Vagina (tissue), 2 donors: ENCODE measurements around the gene MAPK1IP1L. TPM values are rescaled to one million over a fixed set of nuclear protein-coding genes. Genes with fewer than 3 reads are reported as not detected.
"Not testable (repeated sequence)": the region's sequence is repeated elsewhere in the genome, so short reads cannot be mapped to it uniquely, and the experiment has no call there.

Source experiments
- DNase-seq, 2 donors: peaks; one replicate each; pipeline ENCODE4 v3.0.0-alpha.2; 2017; ENCODE audit errors: extremely low spot score in 2 of 2
- H3K27ac ChIP-seq: fragments of 200-600 bp; sonication (generic); one replicate; pipeline ENCODE4 v1.5.1; 2019
- H3K27me3 ChIP-seq: fragments of 200-600 bp; sonication (generic); one replicate; pipeline ENCODE4 v1.5.1; 2019
- H3K36me3 ChIP-seq, 2 donors: fragments of 200-600 bp; sonication (generic); one replicate each; pipeline ENCODE4 v1.5.1; 2017 to 2019
- H3K4me1 ChIP-seq: fragments of 200-600 bp; sonication (generic); one replicate; pipeline ENCODE4 v1.5.1; 2019
- H3K4me3 ChIP-seq, 2 donors: fragments of 200-600 bp; sonication (generic); 1 replicate in 1 of 2; 2 replicates in 1 of 2; pipeline ENCODE4 v1.5.1; 2016 to 2019
- H3K9me3 ChIP-seq: fragments of 200-600 bp; sonication (generic); one replicate; pipeline ENCODE4 v1.5.1; 2019
- POLR2A ChIP-seq, 2 donors: fragments of 450-650 bp; IDR thresholded peaks; one replicate each; pipeline ENCODE4 v1.6.1; 2017; ENCODE audit warnings: antibody characterized with exemption in 2 of 2, mild to moderate bottlenecking in 2 of 2, moderate library complexity in 2 of 2
- POLR2AphosphoS5 ChIP-seq, 2 donors: sonication (generic); formaldehyde crosslinking; IDR thresholded peaks; one replicate each; pipeline ENCODE4 v1.9.0; 2017; ENCODE audit warnings: antibody characterized with exemption in 2 of 2, mild to moderate bottlenecking in 2 of 2, low read depth in 1 of 2; ENCODE audit not compliant: insufficient read depth in 1 of 2
- intact Hi-C: fragments of 100-400 bp; cut with DNase I; formaldehyde crosslinking; loops from one replicate; pipeline ENCODE4 v1.15.1; 2023
- total RNA-seq: library from RNA; depleted of rRNA; stranded (reverse); fragments of >200 nt; gene quantifications from one replicate; pipeline ENCODE4 v1.2.3, GENCODE V29; 2016
- TF ChIP-seq, protein P1 (sequence below), 3 experiments: fragments of 450-650 bp in 2 of 3; fragments of 200-600 bp in 1 of 3; sonication (generic) in 1 of 3; IDR thresholded peaks; one replicate each; pipeline ENCODE4 v1.5.1; 2017 to 2019; ENCODE audit warnings: antibody characterized with exemption in 3 of 3, mild to moderate bottlenecking in 2 of 3, moderate library complexity in 2 of 3

Gene MAPK1IP1L
- total RNA-seq, 1 donor from 2014 or later: 39.3 TPM

DNA sequence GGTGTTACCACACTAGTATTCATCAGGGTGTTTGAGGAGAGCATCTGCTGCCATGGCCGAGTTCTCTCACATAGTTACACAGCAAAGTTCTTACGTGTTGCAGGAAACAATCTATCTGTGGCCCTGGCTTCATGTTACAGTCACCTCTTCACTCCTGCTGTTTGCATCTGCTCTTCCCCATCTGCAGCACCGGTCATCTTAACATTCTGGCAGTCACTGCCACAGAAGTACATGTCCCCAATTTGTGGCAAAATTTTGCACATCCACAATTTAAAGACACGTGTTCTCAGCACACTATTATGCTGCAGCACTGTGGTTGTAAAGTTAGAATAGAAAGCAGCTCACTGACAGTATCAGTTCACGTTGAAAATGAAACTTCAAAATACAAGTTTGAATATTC, 23.2 kb downstream of the MAPK1IP1L start:
- no peaks in the 10 kb centered on the region for H3K9me3 ChIP-seq
- TF ChIP-seq, protein P1, sequence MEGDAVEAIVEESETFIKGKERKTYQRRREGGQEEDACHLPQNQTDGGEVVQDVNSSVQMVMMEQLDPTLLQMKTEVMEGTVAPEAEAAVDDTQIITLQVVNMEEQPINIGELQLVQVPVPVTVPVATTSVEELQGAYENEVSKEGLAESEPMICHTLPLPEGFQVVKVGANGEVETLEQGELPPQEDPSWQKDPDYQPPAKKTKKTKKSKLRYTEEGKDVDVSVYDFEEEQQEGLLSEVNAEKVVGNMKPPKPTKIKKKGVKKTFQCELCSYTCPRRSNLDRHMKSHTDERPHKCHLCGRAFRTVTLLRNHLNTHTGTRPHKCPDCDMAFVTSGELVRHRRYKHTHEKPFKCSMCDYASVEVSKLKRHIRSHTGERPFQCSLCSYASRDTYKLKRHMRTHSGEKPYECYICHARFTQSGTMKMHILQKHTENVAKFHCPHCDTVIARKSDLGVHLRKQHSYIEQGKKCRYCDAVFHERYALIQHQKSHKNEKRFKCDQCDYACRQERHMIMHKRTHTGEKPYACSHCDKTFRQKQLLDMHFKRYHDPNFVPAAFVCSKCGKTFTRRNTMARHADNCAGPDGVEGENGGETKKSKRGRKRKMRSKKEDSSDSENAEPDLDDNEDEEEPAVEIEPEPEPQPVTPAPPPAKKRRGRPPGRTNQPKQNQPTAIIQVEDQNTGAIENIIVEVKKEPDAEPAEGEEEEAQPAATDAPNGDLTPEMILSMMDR (IDR thresholded peaks at IDR 0.05): no peak
- TF ChIP-seq POLR2AphosphoS5 (IDR thresholded peaks at IDR 0.05; ENCODE audit: insufficient read depth in 1 of 2, low read depth in 1 of 2) (no peak), POLR2A (IDR thresholded peaks at IDR 0.05) (no peak)
- H3K27me3 ChIP-seq: no peaks in the 10 kb centered on the region
- H3K27ac ChIP-seq: no peak overlapping the region
- peaks cover 20% of the 10 kb centered on the region for H3K4me1 ChIP-seq
- H3K4me3 ChIP-seq: no peak overlapping the region
- no peaks in the 10 kb centered on the region for H3K36me3 ChIP-seq
- intact Hi-C loops: no loop called here
- no peak for DNase-seq

DNA sequence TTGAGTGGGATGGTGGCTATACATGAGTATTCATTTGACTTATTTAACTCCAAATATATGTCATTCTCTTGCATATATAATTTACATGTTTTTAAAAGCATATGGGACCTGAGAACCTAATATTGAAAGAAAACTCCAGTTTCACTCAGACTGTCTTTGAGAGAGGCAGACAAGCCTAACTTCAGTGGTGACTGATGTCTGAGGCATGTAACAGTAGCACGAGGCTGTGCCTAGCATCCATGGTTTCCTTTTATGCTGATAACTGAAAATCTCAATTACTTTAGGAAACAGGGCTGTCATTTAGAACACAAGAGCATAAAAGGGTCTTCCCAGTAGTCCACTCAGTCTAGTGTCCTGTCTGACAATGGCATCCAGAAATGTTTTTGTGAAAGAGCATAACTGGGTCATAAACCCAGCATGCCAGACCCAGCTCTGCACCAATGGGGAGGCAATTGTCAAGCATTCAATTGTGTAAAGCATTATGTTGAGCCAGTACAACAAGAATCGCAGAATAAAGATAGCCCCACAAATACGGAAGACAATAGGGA, 24.3 kb downstream of the MAPK1IP1L start:
- Histone ChIP-seq H3K4me3 (no peak overlapping the region), H3K27me3 (no peaks in the 10 kb centered on the region), H3K36me3 (no peaks in the 10 kb centered on the region), H3K27ac (no peak overlapping the region), H3K4me1 (peaks cover 20% of the 10 kb centered on the region), H3K9me3 (no peaks in the 10 kb centered on the region)
- TF ChIP-seq POLR2A (IDR thresholded peaks at IDR 0.05) (no peak), POLR2AphosphoS5 (IDR thresholded peaks at IDR 0.05; ENCODE audit: insufficient read depth in 1 of 2, low read depth in 1 of 2) (no peak)
- TF ChIP-seq, protein P1 (IDR thresholded peaks at IDR 0.05): no peak
- no peak for DNase-seq
- intact Hi-C loops: no loop called here

DNA sequence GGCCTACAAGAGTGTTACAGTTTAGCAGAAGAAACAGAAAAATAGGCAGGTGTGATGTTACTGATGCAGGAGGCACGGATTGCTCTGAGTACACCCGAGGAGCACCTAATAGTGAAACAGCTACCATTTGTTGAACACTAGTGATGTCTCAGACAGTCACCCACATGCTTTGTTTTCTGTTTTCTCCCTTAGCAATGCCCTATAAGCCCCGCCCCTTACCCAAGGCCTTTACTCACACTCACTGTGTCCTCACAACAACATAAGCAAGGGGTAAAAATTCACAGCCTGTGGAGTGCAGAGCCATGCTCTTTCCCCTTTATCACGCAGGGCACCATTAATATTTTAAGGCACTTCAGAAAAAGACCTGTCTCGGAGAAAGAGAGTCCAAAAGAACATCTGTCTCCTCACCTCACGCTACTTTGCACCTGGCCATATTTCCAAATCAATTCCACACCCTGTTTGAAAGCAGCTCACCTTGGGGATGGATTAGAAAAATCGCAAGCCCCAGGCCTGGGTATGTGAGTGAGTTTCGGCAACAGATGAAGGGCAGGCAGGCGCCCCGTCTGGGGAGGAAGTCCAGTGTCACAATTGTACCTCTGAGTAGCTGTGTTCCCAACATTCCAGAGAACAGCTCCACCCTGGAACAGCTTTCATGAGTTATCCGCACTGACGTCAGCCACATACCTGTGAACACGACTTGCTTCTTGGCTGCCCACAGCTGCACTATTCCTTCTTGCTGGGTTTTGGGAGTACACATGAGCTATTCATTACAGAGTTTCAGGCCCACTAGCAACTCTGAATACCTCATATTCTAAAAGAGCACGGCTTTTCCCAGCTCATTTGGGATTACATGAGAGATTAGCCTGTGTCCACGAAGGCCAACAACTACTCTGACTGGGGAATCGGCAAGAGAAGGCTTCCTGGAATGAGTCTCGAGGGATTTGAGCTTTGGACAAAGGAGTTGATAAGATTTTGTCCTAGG, 26.0 kb downstream of the MAPK1IP1L start:
- intact Hi-C loops: no loop called here
- no peaks in the 10 kb centered on the region for H3K27me3 ChIP-seq
- no peak for DNase-seq
- TF ChIP-seq, protein P1 (IDR thresholded peaks at IDR 0.05): no peak
- no peak for TF ChIP-seq POLR2AphosphoS5 (IDR thresholded peaks at IDR 0.05; ENCODE audit: insufficient read depth in 1 of 2, low read depth in 1 of 2)
- no peak for TF ChIP-seq POLR2A (IDR thresholded peaks at IDR 0.05)
- H3K4me3 ChIP-seq: no peak overlapping the region
- H3K9me3 ChIP-seq: no peaks in the 10 kb centered on the region
- peak overlapping the region; percentile 62 for H3K27ac ChIP-seq
- no peaks in the 10 kb centered on the region for H3K36me3 ChIP-seq
- peaks cover 16% of the 10 kb centered on the region for H3K4me1 ChIP-seq

DNA sequence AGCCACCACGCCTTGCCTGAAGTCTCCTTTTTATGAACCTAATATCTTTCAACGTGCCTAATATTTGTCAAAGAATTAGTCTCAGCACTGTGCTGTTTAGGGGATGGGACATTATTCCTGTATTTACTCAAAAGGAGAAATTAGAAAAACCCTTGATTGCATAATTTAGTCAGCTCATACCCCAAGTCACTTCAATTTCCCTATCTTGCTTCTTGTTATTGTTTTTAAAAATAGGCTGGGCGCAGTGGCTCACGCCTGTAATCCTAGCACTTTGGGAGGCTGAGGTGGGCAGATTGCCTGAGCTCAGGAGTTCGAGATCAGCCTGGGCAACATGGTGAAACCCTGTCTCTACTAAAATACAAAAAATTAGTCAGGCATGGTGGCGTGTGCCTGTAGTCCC, 28.5 kb downstream of the MAPK1IP1L start:
- intact Hi-C loops, H3K4me1 ChIP-seq, H3K27ac ChIP-seq, H3K27me3 ChIP-seq, DNase-seq, H3K36me3 ChIP-seq, H3K4me3 ChIP-seq, H3K9me3 ChIP-seq: not testable (repeated sequence)

DNA sequence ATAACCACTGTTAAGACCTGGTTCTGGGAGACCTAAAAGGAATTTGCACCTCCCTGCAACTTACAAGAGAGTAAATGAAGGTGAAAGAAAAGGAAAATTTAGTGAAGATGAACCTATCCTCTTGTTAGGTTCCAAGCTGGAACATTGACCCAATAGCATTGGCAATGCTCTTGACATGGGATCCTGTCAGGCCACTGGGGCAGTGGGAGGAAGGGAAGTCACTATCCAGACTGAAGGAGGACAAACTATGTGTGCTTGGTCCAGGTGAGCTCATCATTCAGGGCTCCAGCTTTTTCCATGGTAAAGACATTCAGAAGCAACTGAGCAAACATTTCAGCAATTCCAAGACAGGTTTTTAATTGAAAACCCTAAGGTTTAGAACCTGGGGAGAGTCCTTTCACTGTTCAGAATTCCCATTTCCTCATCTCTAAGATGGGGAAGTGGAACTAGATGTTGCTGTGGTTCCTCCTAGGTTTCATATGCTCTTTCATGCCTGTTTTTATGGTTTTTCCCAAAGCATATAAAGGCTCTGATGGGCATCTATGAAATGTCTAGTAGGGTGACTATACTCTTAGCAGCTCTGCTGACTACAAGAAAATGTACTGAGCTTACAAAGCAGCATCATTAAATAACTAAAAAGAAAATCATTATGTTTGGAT, 33.1 kb downstream of the MAPK1IP1L start:
- Histone ChIP-seq H3K27me3 (no peaks in the 10 kb centered on the region), H3K4me3 (no peak overlapping the region), H3K27ac (no peak overlapping the region), H3K36me3 (no peaks in the 10 kb centered on the region), H3K9me3 (no peaks in the 10 kb centered on the region), H3K4me1 (no peaks in the 10 kb centered on the region)
- DNase-seq: no peak
- intact Hi-C loops: loop anchor here (5.0 kb wide), 1 partner anchor 78 kb away; no protein-coding TSS in a partner anchor
- TF ChIP-seq, protein P1 (IDR thresholded peaks at IDR 0.05): no peak
- TF ChIP-seq POLR2A (IDR thresholded peaks at IDR 0.05): no peak
- TF ChIP-seq POLR2AphosphoS5 (IDR thresholded peaks at IDR 0.05; ENCODE audit: insufficient read depth in 1 of 2, low read depth in 1 of 2): no peak
